Choroid plexus epithelial cell (primary cell): ENCODE measurements around the gene PCDHB8.
A peak's percentile ranks its signal among the peaks of the same experiment; 100 is the strongest.
"Not testable (repeated sequence)": the region's sequence is repeated elsewhere in the genome, so short reads cannot be mapped to it uniquely, and the experiment has no call there.

ENCODE experiments used
- DNase-seq: peaks from one replicate; pipeline ENCODE4 v3.0.0-alpha.2; 2010; ENCODE audit warnings: low read depth
- H3K4me3 ChIP-seq: 2 replicates; pipeline ENCODE4 v1.5.1; 2011; ENCODE audit warnings: low read depth, mild to moderate bottlenecking, control low read depth, low read length, moderate library complexity
- TF ChIP-seq, protein P1 (sequence below): conservative IDR thresholded peaks from 2 replicates; pipeline ENCODE4 v1.5.1; 2011; ENCODE audit warnings: low read depth, mild to moderate bottlenecking, control low read depth, inconsistent platforms, low read length, moderate library complexity

The PCDHB8 gene

DNA sequence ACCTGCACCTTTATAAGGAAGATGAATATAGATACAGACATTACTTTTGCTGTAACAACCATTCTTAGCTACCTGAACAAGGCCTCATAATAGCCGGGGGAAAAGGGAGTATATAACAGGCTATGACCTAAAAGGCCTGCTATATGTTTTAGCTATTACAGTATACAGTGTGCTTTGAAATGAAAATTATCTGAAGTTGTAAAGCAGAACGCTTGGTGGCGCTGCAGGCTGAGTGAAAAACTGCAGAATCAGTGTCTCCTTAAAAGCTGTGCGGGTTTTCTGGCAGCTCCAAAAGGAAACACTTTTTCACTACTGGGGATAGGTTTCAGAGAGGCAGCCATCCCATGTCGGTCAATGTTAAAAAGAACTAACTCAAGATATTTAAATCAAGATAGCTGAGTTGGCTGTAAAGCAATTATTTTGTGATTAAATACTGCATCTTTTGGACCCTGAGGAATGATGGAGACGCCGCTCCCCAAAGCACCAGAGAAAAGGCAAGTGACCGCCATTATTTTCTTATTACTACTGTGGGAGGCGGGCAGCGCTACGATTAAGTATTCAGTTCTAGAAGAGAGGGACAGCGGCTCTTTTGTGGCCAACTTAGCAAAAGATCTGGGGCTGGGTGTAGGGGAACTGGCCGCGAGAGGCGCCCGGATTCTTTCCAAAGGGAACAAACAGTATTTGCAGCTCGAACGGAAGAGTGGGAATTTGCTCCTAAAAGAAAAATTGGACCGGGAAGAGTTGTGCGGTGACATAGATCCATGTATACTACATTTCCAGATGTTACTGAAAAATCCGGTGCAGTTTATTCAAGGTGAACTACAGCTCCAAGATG lies 21.8 kb upstream of the PCDHB8 start:
- TF ChIP-seq, protein P1, sequence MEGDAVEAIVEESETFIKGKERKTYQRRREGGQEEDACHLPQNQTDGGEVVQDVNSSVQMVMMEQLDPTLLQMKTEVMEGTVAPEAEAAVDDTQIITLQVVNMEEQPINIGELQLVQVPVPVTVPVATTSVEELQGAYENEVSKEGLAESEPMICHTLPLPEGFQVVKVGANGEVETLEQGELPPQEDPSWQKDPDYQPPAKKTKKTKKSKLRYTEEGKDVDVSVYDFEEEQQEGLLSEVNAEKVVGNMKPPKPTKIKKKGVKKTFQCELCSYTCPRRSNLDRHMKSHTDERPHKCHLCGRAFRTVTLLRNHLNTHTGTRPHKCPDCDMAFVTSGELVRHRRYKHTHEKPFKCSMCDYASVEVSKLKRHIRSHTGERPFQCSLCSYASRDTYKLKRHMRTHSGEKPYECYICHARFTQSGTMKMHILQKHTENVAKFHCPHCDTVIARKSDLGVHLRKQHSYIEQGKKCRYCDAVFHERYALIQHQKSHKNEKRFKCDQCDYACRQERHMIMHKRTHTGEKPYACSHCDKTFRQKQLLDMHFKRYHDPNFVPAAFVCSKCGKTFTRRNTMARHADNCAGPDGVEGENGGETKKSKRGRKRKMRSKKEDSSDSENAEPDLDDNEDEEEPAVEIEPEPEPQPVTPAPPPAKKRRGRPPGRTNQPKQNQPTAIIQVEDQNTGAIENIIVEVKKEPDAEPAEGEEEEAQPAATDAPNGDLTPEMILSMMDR = no peak
- DNase-seq = no peak

DNA sequence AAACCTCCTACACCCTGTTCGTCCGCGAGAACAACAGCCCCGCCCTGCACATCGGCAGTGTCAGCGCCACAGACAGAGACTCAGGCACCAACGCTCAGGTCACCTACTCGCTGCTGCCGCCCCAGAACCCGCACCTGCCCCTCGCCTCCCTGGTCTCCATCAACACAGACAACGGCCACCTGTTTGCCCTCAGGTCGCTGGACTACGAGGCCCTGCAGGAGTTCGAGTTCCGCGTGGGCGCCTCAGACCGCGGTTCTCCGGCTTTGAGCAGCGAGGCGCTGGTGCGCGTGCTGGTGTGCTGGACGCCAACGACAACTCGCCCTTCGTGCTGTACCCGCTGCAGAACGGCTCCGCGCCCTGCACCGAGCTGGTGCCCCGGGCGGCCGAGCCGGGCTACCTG lies 20.2 kb upstream of the PCDHB8 start:
- DNase-seq, H3K4me3 ChIP-seq: not testable (repeated sequence)

More for the DNA sequence above, 21.8 kb upstream of the PCDHB8 start:
- no peak overlapping the region for H3K4me3 ChIP-seq

DNA sequence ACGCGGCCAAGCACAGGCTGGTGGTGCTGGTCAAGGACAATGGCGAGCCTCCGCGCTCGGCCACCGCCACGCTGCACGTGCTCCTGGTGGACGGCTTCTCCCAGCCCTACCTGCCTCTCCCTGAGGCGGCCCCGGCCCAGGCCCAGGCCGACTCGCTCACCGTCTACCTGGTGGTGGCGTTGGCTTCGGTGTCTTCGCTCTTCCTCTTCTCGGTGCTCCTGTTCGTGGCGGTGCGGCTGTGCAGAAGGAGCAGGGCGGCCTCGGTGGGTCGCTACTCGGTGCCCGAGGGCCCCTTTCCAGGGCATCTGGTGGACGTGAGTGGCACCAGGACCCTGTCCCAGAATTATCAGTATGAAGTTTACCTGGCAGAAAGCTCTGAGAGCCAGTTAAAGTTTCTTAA lies 19.7 kb upstream of the PCDHB8 start:
- not testable (repeated sequence) for H3K4me3 ChIP-seq, DNase-seq

DNA sequence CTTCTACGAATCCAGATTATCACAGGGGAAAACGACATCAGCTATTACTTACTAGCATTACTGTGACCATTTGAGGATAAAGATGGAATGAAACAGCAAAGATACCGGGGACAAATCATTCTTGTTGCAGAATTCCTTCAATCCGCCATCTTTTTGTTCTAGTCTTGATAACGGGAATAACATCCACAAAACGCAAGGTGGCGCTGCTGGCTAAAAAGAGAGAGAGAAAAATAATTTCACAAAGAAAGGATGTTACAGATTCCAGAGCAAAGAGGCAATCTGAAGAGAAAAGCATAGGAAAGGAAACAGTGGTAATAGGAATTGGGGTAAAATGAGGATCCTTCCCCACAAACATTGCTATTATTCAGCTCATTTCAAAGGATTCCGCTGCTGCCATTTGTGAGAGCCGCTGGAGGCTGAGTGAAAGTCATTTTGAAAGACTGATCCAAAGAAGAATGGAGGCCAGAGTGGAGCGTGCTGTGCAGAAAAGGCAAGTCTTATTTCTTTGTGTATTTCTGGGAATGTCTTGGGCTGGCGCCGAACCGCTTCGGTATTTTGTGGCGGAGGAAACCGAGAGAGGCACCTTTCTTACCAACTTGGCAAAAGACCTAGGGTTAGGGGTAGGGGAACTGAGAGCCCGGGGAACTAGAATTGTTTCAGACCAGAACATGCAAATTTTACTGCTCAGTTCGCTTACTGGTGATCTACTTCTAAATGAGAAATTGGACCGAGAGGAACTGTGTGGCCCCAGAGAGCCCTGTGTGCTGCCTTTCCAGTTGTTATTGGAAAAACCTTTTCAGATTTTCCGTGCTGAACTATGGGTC lies 5.0 kb upstream of the PCDHB8 start, which contains the start of gene PCDHB7:
Gene PCDHB7 (plus strand): TSS at position 264 of the 824 bp plus-strand sequence. CDS start 192 bp downstream, at position 456.
- TF ChIP-seq, protein P1 = peak; percentile 44
- DNase-seq = peak; percentile 17
- H3K4me3 ChIP-seq = no peak within 1 kb of the TSS

DNA sequence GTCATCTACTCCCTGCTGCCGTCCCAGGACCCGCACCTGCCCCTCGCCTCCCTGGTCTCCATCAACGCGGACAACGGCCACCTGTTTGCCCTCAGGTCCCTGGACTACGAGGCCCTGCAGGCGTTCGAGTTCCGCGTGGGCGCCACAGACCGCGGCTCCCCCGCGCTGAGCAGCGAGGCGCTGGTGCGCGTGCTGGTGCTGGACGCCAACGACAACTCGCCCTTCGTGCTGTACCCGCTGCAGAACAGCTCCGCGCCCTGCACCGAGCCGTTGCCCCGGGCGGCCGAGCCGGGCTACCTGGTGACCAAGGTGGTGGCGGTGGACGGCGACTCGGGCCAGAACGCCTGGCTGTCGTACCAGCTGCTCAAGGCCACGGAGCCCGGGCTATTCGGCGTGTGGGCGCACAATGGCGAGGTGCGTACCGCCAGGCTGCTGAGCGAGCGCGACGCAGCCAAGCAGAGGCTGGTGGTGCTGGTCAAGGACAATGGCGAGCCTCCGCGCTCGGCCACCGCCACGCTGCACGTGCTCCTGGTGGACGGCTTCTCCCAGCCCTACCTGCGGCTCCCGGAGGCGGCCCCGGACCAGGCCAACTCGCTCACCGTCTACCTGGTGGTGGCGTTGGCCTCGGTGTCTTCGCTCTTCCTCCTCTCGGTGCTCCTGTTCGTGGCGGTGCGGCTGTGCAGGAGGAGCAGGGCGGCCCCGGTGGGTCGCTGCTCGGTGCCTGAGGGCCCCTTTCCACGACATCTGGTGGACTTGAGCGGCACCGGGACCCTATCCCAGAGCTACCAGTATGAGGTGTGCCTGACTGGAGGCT lies 3.1 kb upstream of the PCDHB8 start:
- DNase-seq, H3K4me3 ChIP-seq: not testable (repeated sequence)

DNA sequence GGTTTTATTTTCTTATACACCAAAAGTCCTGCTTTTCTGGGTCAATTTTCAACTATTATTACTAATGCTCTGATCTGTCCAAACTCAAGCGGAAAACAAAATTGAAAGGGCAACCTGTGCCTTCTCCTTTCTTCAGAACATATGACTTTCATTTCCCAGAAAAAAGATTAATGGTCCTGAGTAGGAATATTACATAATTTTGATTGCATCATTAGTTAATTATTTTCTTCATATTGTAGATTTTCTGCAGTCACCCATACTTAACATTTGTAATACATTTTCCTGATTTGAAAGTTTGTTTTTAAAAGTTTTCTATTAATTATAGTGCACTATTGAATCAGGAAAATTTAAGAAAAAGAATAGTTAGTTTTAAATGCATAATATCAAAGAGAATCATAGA lies 1.7 kb upstream of the PCDHB8 start:
- TF ChIP-seq, protein P1 = no peak
- no peak for DNase-seq

DNA sequence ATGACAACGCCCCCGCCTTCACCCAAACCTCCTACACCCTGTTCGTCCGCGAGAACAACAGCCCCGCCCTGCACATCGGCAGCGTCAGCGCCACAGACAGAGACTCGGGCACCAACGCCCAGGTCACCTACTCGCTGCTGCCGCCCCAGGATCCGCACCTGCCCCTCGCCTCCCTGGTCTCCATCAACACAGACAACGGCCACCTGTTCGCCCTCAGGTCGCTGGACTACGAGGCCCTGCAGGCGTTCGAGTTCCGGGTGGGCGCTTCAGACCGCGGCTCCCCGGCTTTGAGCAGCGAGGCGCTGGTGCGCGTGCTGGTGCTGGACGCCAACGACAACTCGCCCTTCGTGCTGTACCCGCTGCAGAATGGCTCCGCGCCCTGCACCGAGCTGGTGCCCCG lies 1.8 kb downstream of the PCDHB8 start:
- H3K4me3 ChIP-seq, DNase-seq: not testable (repeated sequence)

More for the DNA sequence above, 1.7 kb upstream of the PCDHB8 start:
- no peak overlapping the region for H3K4me3 ChIP-seq

DNA sequence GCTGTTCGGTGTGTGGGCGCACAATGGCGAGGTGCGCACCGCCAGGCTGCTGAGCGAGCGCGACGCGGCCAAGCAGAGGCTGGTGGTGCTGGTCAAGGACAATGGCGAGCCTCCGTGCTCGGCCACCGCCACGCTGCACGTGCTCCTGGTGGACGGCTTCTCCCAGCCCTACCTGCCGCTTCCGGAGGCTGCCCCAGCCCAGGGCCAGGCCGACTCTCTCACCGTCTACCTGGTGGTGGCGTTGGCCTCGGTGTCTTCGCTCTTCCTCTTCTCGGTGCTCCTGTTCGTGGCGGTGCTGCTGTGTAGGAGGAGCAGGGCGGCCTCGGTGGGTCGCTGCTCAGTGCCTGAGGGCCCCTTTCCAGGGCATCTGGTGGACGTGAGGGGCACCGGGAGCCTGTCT lies 2.3 kb downstream of the PCDHB8 start:
- not testable (repeated sequence) for DNase-seq, H3K4me3 ChIP-seq

DNA sequence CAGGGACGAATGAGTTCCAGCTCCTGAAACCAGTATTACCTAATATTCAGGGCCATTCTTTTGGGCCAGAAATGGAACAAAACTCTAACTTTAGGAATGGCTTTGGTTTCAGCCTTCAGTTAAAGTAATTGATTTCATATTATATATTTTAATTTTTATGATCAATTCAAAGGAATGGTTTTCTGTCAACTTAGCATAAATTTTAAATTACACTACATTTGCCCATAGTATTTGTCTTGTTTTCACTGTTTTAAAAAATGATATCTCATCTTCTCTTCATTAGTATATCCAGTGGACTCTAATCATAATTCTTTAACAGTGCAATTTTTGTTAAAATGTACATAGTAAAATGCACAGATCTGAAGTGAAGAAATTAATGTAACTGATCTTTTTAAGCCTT lies 2.7 kb downstream of the PCDHB8 start:
- no peak overlapping the region for H3K4me3 ChIP-seq
- no peak for DNase-seq
- TF ChIP-seq, protein P1 = no peak
